ENCODE results near the gene RAB26.

Gene RAB26

GRCh38 chr16:2178321-2179106, 30.1 kb downstream of the RAB26 start:
- DNase-seq (ENCODE audit: low read depth, low spot score): no peak

GRCh38 chr16:2179107-2179501, 30.7 kb downstream of the RAB26 start:
- DNase-seq (ENCODE audit: low read depth, low spot score): no peak

- DNase-seq (ENCODE audit: low read depth, low spot score): no peak
Measured at GRCh38 chr16:2179576-2179975, 31.2 kb downstream of the RAB26 start.

GRCh38 chr16:2180461-2180860, 32.0 kb downstream of the RAB26 start:
- DNase-seq (ENCODE audit: low read depth, low spot score): no peak

GRCh38 chr16:2180962-2181923, 32.8 kb downstream of the RAB26 start:
- DNase-seq (ENCODE audit: low read depth, low spot score): no peak

DNA sequence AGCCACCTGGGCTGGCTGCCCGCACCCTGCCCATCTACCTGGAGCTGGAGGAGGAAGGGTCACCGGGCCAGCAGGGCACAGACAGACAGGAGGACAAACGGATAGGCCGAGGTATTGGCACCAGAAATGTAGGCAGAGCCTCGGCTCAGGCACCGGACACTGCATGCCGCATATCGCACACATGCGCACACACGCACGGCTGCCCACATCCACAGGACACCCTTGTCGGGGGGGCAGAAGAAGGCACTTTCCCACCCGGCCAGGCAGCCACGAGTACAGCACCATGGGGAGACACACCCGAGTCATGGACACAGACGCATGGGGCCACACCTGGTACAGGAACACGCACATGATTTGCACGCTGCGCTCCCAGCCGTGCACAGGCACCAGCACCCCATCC, 33.5 kb downstream of the RAB26 start:
- no peak for DNase-seq (ENCODE audit: low read depth, low spot score)

GRCh38 chr16:2183671-2184070, 35.2 kb downstream of the RAB26 start:
- no peak for DNase-seq (ENCODE audit: low read depth, low spot score)

DNA sequence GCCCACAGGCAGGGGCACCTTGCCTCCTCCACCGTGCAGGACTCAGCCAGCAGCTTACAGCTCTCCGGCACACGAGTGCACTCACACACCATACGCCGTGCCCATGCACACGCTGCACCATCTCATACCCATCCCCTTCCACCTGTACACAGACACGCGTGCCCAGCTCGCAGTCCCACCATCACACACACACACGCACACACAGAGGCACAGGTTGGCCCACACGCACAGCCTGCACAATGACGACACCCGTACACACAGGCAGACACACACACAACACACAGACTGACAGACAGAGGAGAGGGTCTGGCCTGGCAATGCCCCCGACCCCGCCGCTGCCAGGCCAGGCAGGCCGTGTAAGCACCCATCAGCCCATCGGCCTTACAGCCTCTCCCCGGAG, 35.9 kb downstream of the RAB26 start:
- DNase-seq (ENCODE audit: low read depth, low spot score): no peak

- DNase-seq (ENCODE audit: low read depth, low spot score): no peak
Measured at GRCh38 chr16:2184962-2185361, 36.5 kb downstream of the RAB26 start.

- no peak for DNase-seq (ENCODE audit: low read depth, low spot score)
Measured at GRCh38 chr16:2186064-2186463, 37.6 kb downstream of the RAB26 start.

DNA sequence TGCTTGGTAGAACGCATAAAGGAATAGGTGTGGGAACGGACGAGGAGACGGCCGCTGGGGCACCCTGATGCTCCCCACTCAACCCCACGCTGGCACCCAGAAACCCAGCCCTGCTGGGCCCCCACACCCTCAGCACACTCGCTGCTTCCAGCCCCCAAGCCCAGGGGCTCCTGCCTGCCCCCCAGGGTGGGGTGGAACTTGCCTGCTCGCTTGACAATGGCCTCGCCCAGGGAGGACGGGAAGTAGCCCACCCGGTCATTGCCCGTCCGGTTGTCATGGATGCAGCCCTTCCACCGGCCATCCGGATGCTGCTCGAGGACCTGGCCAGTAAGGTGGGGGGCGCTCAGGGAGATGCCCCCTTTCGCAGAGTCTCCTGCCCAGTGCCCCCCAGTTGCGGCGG, 38.1 kb downstream of the RAB26 start:
- DNase-seq (ENCODE audit: low read depth, low spot score): no peak

DNA sequence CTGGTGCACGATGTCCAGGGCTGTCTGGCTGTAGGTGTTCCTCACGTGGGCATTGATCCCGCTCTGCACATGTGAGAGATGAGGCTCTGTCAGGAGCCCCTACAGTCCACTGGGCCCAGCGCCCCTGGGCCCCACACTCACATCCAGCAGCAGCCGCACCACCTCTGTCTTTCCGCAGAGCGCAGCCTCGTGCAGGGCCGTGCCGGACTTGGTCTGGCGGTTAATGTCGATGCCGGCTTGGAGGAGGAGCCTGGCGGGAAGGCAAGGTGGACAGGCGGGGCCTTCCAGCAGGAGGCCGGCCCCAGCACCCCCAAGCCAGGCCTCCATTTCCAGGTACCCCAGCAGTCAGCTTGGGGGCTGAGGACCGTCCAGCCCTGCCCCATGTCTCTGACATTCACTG, 38.8 kb downstream of the RAB26 start:
- no peak for DNase-seq (ENCODE audit: low read depth, low spot score)

DNA sequence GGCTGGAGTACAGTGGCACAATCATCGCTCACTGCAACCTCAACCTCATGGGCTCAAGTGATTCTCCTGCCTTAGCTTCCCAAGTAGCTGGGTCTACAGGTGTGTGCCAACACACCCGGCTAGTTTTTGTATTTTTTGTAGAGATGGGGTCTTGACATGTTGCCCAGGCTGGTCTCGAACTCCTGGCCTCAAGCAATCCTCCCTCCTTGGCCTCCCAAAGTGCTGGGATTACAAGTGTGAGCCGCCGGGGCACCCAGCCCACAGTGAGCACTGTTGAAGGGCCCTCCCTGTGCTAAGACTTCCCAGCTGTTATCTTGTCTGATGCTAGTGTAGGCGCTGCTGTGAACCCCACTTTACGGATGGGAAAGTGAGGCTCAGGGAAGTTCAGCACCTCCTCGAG, 40.0 kb downstream of the RAB26 start:
- DNase-seq (ENCODE audit: low read depth, low spot score): no peak

DNA sequence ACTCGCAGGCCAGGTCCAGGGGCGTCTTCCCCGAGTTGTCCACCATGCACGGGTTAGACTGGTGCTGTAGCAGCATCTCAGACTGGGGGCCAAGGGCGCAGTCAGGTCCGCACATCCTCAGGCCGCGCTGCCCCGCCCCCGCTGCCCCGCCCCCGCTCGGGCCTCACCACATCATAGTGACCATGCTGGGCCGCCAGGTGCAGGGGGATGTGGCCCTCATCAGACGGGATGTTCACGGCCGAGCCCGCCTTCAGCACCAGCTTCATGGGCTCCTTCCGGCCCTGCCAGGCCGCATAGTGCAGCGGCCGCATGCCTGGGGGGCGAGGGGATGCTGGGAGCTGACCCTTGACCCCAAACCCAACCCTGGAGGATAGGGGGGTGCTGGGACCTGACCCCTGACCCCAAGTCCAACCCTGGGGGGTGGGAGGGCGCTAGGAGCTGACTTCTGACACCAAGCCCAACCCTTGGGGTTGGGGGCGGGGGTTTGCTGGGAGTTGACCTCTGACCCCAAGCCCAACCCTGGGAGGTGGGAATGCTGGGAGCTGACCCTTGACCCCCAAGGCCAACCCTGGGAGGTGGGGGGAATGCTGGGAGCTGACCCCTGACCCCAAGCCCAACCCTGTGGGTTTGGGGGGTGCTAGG, 40.9 kb downstream of the RAB26 start:
- DNase-seq (ENCODE audit: low read depth, low spot score): no peak

DNA sequence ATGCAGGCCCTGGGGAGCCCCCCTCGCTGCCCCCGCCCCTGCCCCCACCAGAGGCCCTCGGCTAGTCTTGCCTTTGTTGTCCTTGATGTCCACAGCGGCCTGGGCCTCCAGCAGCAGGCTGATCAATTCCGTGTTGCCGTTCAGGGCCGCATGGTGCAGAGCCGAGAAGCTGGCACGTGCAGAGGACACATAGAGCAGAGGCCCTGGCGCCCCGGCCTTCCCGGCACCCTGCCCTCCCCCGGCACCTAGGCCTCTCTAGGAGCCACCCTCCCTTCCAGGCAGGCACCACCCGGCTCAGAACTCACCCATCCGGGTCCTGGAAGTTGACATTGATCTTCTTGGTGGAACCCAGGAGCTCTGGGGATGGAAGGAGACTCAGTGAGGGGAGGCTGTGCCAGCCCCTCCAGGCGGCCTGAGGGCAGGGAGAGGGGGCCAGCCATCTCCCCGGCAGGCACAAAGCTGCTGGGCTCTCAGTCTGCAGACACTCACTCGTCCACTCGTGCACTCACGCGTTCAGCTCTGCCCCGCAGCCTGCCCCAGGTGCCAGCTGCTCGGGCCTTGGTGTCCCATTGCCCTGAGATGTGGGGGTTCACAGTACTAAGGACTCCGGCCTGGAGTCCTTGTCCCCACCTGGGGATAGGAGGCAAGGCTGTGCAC, 41.7 kb downstream of the RAB26 start:
- DNase-seq (ENCODE audit: low read depth, low spot score): no peak

DNA sequence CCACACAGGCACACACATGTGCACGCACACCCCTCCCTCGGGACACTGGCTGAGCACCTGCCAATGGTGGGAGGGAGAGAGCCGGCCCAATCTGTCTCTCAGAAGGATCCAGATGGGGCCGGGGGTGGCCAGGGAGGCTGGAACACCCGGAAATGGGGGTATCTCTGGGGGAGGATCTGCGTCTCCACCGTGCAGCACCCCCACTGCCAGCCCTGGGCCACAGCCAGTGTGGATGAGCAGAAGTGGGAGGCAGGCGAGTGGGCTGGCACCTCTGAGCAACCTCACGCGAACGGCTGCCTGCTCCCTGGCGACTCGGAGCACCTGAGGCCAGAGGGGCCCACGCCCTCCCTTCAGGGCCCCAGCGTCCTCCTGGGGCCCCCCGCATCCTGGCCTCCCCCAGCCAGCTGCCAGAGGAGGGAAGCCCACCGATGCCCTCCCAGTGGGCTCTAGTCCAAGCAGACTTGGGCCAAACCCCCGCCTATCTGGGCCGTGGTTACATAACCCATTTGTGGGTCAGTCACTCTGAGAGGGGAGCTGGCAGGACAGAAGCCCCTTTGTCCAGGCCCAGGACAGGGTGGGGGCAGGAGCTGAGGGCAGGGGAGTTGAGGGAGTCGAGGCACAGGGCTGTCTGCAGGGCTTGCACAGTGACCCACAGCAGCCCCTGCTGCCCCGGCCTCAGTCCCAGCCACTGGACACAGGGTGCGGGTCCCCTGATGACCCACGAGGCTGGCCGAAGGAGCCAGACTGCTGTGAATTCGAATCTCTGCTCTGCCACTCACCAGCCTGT, 42.4 kb downstream of the RAB26 start:
- no peak for DNase-seq (ENCODE audit: low read depth, low spot score)

GRCh38 chr16:2191446-2191706, 43.0 kb downstream of the RAB26 start:
- DNase-seq (ENCODE audit: low read depth, low spot score): no peak

- no peak for DNase-seq (ENCODE audit: low read depth, low spot score)
Measured at GRCh38 chr16:2194166-2194834, 45.9 kb downstream of the RAB26 start.

DNA sequence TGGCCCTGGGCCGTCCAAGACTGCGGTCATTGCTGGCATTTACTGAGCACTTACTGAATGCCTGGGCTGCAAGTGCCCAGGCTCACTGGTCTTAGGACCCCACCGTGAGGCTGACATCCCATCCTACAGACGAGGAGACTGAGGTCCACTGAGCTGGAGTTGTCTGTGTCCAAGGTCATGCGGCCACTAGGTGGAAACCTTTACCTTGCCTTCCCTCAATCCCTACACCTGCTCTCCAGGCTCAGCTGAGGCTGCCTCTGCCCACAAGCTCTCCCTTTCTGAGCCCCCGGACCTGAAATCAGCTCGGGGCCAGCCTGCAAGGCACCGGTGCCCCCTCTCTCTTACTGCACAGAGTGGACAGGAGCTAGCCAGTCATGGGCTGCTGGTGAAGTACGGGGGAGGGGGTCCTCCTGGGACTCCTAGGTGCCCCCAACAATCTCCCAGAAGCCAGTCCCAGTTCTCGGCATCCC, 46.5 kb downstream of the RAB26 start:
- DNase-seq (ENCODE audit: low read depth, low spot score): no peak

DNA sequence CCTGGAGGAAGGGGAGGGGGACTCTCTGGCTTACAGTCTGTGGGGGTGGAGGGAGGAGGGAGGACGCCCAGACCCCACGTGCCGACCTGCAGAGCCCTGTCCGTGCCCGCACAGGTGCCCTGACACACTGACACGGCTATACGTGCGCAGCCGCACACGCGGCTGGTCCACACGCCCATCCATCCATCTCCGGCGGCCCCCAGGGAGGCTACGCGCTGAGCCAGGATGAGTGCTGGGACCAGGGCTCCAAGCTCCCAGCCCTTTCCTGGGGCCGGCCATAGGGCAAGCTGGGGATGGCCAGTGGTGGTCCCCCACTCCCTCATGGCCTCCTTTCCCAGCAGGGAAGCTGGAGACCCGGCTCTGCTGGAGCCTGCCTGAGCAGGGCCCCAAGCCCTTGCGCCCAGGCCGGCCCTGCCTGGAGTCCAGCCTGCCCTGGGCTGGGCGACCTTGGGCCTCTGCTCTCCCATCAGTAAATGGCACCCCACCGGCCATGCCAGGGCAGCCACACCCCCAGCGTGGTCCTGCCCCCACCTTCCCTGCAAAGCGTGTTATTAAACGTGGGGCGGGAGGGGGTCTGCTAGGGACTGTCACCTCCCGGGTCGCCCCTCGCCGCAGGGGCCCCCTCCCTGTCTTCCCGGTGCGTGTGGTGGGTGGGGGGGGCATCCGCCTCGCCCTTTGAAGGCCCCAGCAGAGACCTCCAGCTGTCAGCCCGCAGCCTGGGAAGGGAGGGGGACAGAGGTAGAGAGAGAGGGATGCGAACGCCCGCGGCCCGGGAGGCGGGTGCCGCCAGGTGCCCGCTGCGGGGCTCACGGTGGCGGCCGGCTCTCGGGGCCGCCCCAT, 47.1 kb downstream of the RAB26 start:
- DNase-seq (ENCODE audit: low read depth, low spot score): no peak

Data from activated naive CD8-positive, alpha-beta T cell treated with anti-CD3 and anti-CD28 coated beads, Interleukin-2, amount 50 U/mL, for 16 hours (primary cell).